CD4-positive, alpha-beta T cell treated with Interleukin-15 for 4 hours (primary cell): ENCODE results near the gene TAT.
"Not testable (repeated sequence)": the region's sequence is repeated elsewhere in the genome, so short reads cannot be mapped to it uniquely, and the experiment has no call there.

Source experiments
- DNase-seq: peaks from one replicate; pipeline ENCODE4 v3.0.0-alpha.2; 2020; ENCODE audit warnings: low spot score

The TAT gene

DNA sequence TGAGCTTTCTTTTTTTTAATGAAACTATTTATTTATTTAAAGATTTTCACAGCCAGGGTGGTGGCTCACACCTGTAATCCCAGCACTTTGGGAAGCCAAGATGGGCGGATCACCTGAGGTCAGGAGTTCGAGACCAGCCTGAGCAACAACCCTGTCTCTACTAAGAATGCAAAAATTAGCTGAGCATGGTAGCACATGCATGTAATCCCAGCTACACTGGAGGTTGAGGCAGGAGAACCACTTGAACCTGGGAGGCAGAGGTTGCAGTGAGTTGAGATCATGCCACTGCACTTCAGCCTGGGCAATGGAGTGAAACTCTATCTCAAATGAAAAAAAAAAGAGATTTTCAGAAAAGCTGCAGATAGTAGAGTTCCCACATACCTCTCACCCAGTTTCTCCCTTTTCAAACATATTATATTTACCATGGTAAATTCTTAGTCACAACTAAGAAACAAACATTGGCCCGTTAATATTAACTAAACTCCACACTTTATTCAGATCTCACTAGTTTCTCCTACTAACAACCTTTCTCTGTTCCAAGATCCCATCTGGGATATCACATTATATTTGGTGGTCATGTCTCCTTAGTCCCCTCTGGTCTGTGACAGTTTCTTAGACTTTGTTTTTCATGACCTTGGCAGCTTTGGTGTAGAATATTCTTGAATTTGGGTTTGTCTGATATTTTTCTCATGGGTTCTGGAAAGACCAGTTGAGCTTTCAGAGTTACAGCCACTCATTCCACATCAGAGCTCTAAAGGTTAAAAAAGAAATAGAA is 7.8 kb upstream of the TAT start:
- no peak for DNase-seq

DNA sequence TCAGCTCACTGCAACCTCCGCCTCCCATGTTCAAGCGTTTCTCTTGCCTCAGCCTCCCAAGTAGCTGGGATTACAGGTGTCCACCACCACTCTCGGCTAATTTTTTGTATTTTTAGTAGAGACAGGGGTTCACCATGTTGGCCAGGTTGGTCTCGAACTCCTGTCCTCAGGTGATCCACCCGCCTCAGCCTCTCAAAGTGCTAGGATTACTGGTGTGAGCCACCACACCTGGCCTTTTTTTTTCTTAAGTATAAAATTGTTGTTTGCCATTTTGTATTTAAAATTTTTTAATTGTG is 5.6 kb upstream of the TAT start:
- not testable (repeated sequence) for DNase-seq

DNA sequence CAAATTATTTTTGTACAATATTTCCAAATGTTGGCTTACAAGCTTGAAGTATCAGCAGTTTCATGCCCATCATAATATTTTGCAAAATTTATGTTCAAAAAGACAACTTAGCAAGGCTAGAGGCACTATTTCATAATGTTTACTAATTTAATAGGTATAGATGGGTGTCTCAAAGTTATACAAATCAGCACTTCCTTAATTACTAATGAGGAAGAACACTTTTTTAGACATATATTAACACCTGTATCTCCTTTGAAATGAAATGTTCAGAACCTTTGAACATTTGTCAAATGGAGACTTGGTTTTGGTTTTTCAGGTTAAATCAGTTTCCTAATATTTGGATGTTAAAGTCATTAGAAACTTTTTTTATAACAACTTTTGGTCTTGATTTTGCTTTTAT is 2.2 kb downstream of the TAT start:
- DNase-seq = no peak

DNA sequence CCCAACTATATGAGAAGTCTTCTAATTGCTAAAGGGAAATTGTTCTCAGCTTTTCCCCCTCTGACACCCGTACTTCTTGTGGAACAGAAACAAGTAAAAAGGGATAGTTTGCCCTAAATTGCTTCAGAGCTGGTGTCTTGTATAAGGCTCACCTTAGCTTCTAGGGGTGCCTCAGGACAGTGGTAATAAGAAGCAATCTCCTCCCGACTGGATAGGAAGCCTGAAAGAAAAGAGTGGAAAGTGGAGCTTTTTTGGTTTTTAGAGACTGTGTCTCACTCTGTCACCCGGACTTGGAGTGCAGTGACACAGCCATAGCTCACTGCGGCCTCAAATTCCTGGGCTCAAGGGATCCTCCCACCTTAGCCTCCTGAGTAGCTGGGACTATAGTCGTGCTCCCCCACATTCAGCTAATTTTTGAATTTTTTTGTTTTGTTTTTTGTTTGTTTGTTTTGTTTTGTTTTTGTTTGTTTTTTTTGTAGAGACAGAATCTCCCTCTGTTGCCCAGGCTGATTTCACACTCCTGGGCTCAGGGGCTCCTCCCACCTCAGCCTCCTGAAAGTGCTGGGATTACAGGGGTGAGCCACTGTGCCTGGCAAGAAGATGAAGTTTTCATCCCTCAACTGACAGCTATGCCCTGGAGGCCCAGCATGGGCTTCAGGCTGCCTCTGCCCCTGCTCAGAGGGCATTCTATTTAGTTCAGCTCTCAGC is 3.4 kb downstream of the TAT start:
- no peak for DNase-seq

DNA sequence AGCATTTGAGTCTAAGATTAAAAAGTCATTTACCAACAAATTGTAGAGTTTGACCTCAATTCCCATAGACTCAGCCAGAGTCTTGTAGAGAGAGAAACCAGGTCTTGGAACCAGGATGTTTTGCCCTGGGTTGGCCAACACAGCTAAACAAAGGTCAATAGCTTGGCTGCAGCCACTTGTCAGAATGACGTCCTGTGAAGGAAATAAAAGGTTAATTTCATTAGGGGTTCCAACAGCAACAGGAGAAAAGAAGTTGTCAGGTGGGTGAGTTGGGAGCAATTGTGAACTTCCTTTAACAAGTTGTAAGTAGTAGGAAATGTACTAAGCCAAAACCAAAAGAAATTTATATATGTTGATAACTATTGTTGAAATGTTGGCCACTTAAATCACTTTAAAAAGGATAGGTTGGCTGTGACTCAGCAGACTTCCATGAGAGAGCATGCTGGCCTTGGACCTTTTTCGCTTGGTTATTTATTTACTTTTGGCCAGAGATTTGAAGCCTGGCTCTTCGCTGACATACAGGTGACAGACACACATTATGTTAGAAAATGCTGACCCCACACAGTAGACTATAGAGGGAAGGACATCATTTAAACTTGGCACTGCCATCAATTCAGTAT is 4.3 kb downstream of the TAT start:
- no peak for DNase-seq

DNA sequence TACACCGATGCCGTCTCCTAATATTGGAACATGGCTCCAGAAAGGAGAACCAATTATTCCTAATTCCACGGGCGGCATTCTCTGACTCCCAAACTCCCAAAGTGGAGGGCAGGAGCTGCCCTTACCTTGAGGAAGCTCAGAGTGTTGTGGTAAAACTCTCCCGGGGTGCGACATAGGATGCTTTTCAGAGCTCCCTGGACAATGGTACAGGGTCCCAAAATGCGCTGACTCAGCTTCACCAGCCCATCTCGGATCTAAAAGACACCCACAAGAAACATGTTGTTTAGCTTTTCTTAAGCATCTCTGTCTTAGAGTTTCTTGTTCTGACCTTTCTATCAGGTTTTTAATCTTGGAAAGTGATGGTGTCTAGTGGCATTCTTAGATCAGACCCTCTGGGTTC is 6.7 kb downstream of the TAT start:
- no peak for DNase-seq

DNA sequence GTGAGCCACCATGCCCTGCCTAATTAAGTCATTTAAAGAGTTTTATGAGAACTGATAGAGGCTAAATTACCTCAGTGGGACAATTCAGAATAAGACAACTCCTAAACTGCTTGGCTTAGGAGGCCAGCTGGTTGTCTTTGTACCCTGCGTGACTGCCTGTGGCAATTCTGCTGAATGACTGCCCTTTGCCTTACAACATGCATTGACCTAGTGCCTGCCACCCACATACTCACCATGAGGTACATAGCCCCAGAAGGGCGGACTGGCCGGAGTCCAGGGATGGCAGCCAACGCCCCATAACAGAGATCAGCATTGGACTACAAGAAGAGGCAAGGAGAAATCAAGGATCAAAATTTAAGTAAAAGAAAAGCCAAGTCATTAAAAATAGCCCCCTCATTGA is 7.3 kb downstream of the TAT start:
- DNase-seq = no peak

DNA sequence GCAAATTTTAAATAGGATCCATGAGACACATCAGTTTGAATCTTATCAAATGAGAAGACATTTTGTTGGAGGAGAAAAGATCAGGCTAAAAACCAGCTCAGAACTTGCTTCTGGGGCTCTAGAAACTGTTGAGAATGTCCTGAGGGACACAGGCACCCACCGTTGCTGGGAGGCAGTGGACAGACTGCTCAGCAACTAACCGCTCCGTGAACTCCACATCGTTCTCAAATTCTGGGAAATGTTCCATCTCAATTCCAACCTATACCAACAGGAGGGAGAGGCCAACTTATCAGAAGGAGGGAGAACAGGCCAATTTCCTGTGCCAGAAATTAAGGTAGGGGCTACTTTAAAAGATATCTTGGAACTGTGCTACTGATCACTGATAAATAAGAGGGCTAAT is 8.3 kb downstream of the TAT start:
- DNase-seq = no peak

DNA sequence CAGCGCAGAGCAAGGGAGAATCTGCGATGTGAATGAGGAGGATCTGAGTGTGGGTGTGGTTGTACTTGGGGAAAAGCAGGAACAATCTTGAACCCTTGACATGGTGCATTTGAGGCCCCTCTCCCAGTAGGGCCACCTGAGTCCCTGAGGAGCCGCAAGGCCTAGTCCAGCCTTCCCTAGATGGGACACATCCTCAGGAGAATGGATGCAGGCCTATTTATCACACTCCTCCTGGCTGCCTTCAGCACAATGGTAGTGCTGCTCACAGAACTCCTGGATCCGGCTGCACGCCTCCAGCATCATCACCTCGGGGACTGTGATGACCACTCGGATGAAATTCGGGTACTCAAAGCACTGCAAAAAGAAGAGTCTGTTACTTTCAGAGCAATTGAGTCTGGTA is 9.0 kb downstream of the TAT start:
- DNase-seq = no peak

DNA sequence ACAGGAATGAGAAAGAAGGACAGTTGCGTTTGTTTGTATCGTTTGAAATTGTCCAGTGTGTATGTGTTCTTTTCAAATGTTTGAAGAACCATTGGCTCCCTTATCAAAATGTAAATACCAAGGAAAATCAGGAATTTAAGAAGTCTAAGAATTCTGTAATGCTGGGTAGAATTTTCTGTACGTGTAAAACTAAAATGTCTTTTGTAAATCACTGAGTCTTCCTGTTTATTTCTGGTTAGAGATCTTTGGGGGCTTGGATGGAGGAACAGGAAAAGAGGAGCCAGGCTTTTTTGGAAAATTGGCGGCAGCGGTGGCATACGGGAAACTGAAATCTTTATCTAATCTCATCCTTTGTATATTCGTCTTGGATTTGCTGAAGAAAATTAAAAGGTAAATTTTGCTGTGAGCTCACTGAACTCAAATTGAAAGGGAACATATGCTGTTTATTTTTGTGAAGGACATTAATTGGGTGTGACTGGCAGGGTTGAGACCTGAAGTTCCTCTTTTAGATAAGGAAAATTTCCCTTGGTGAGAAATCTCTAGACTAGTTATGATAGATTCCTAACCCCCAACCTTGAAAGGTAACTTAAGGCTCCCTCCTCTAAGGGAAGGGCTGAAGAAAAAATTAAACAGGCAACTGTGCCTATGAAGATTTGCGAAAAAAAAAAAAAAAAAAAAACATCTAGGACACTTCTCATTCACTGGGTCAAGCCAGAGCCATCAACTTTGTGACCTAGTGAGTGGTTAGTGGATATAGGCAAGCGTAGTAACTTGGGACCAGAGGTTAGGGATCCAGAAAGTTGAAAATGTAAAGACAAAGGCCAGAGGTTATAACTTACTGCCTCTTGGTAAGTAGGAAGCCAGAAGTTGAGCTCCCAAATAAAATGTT is 10.8 kb downstream of the TAT start:
- DNase-seq = no peak

DNA sequence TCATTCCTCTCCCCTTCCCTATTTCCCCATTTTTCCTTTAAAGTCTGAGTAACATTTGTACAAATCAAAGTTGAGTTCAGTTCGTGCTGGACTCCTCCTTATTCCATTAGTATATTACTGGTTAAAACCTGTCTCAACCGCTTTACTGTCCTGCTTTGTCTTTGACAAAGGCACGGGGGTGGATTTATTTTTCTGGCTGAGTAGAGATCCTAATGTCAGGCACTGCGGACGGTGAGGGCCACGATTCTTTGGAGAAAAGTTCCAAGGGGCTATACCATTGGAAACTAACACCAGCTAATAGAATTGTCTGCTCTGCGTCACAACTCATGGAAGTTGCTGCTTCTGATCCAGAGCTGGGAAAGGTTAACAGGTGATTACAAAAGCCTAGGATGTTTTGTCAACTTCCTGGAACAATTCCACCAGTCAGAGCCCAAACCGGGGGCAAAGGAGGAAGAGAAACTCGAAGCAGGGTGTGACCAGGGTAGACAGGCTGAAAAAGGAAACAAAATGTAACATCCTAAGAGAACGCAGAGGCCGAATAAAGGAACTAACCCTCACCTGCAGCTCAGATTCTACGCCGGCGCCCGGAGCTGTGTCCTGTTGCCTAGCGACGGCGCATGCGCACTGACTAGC is 12.4 kb downstream of the TAT start:
- DNase-seq = no peak

DNA sequence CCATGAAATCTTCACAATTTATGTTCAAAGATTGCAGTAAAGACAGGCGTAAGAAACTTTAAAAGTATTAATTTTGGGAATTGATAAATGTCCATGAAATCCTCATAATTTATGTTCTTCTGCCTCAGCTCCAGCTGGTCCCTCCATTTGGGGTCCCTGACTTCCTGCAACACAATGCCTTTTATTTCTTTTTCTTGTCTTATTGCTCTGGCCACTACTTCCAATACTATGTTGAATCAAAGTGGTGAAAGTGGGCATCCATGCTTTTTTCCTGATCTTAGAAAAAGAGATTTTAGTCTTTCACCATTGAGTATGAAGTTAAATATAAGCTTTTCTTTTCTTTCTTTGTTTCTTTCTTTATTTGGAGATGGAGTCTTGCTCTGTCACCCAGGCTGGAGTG is 14.3 kb downstream of the TAT start:
- no peak for DNase-seq

DNA sequence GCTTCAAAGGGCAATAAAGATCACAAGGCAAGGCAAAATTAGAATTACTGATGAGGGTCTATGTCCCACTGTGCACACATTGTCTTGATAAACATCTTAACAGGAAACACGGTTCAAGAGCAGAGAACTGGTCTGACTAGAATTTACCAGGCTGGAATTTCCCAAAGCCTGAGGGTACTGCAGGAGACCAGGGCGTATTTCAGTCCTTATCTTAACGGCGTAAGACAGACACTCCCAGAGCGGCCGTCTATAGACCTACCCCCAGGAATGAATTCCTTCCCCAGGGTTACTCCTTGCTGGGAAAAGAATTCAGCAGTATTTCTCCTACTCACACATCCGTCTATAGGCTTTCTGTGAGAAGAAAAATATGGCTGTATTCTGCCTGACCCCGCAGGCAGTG is 15.0 kb downstream of the TAT start:
- DNase-seq = not testable (repeated sequence)

DNA sequence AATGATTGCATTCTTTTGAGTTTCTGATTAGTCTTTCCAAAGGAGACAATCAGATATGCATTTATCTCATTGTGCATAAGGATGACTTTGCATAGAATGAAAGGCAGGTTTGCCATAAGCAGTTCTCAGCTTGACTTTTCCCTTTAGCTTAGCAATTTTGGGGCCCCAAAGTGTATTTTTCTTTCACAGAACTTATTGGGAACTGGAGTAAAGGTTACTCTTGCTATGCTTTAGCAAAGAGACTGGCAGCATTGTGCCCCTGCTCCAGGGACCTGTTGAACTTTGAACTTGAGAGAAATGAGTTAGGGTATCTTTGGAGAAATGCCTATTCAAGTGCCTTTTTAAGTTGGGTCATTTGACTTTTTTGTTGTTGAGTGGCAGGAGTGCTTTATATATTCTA is 17.0 kb downstream of the TAT start:
- no peak for DNase-seq

DNA sequence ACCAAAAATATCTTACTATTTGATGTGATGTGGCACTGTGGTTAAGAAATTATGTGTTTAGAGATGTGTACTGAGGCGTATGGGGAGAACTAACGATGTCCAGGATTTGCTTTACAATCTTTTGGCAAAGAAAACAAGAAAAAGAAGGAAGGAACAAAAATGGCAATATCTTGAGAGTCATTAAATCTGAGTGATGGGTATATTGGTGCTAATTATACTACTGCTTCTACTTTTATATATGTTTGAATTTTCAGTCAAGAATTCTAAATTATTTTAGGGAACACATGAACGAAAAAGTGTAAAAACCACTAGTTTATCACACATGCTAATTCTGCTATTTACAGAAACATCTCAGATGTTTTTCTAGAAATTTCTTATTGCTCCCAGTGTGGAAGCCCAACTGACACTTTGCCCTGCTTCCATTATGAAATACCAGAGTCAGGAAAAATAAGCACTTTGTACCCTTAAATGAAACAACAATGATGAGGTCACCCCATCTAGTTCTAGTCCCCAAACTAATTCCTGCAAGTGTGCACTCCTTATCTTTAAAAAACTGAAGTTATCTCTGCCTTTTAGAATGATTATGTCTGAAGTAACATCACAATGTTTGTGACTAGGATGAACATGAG is 18.8 kb downstream of the TAT start:
- DNase-seq = no peak

DNA sequence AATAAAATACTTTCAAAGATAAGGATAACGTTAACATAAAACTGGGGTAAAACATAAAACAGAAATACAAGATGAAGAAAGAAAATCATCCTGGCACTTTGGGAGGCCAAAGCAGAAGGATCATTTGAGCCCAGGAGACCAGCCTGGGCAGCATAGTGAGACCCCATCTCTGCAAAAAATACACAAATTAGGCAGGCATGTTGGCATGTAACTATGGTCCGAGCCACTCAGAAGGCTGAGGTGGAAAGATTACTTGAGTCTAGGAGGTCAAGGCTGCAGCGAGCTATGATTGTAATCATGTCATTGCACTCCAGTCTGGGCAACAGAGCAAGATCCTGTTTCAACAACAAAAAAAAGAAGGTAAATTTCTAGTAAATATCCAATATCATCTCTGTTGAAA is 19.6 kb downstream of the TAT start:
- no peak for DNase-seq

DNA sequence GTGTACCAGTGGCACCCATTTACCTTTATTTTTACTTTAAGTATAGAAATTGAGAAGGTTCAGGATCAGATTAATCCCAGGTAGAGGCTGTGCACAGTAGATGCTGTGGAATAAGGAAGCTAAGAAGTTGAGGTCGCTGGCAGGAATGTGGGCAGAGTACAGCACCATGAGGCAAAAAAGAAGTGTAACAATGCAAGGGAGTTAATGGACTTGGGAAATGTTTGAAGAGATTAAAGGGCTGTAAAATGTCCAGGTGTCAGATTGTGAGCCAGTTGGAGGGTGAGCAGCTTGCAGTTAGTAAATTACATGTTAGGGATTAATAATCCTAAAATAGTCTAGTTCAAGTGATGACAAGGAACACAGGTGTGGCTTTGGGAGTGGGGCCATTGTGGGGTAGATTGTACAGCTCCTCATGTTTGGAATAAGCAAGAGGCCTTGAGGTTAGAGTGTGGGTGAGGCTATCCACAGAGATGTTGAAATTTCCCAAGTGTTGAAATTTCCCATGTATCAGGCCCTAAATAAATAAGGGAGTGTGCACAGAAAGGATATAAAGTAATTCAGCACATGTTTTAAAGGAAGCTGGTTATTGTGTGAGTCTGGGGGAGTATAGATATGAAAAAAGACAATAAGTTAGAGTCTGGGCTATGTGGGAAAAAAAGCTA is 21.5 kb downstream of the TAT start:
- no peak for DNase-seq

DNA sequence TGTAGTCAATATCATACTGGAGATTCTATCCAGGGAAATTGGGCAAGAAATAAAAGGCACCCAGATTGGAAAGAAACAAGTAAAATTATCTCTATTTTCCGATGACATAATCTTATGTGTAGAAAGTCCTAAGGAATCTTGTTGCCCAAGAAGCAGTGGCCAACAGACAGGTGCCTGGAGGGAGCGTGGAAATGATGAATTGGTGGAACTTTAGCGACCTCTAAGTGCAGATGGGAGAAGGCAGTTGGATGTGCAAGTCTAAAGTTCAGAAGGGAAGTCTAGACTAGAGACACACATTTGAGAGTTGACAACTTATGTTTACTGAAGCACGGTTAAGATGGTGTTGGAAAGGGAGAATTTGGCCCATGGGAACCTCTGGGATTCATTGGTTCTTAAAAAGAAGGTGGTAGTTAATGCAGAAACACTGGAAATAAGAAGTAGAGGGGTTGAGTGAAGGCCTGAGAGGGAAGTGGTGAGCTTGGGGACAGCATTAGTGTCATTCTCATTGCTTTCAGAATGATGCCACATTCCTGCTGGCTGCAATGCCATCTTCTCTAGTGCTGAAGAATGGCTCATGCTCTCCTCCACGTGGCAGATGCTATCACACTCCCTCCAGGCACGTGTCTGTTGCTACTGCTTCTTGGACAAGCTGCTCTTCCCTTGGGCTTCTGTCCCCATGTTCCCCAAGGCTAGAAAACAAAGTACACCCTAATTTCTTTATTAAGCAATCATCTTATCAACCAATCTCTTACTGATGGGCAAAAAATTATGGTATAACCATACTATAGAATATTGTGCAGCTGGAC is 24.0 kb downstream of the TAT start:
- DNase-seq = no peak

DNA sequence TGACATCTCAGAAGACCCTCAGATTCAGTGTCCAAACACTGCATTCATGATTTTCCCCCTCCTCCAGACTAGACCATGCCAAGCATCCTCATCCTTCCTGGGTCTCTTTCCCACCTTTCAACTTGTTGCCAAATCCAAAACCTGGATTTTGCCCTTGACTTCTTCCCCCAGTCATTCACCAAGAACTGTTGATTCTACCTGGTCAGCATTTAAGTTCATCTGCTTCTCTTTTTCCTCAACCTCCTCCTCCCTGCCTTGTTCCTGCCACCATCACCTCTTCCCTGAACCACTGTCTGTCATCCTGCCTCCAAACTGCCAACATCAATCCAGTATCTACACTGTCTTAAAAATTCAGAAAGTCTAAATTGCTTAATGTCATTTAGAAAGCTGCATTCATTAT is 29.7 kb downstream of the TAT start:
- no peak for DNase-seq

DNA sequence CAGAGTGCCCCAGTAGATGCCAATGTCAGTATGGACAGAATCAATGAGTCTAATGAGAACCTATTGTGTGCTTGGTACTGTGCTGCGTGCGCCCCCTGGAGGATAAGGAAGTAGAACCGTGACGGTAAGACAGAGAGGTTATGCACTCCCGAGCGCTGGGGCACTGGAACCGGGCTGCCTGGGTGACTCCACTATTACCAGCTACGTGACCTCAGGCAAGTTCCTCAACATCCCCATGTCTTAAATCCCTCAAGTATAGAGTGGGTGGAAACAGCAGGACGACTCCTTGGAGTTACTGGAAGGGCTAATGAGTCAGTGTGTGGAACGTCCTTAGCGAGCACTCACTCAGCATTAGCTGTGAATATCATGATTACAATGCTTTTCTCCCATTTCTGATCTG is 34.5 kb downstream of the TAT start:
- DNase-seq = peak; percentile 47
